GM12878 (cell line): Measurements from ENCODE around the gene DMXL1. TPM values are rescaled to one million over a fixed set of nuclear protein-coding genes. Genes with fewer than 3 reads are reported as not detected.

Experiments
- SUZ12 ChIP-seq: fragments of 200-600 bp; sonication (generic); IDR thresholded peaks from one replicate; pipeline ENCODE4 v1.6.1; 2018; ENCODE audit warnings: antibody characterized with exemption, mild to moderate bottlenecking; ENCODE audit not compliant: unreplicated experiment
- ZSCAN29 ChIP-seq: fragments of 450-650 bp; IDR thresholded peaks from 2 replicates; pipeline ENCODE4 v1.6.1; 2017; ENCODE audit warnings: mild to moderate bottlenecking, moderate library complexity
- polyA plus RNA-seq, 11 experiments: library from polyadenylated mRNA; depleted of rRNA in 4 of 11; unstranded in 6 of 11; stranded (reverse) in 5 of 11; fragments of >200 nt; fragmentation: Nextera tagmentation in 4 of 11; fragmentation: Illumina TruSeq in 1 of 11; extraction: Ambion mirVana in 4 of 11; extraction: Trizol in 1 of 11; gene quantifications; 1 replicate in 1 of 11; 2 replicates in 10 of 11; pipeline versions ENCODE4 v1.2.1 to v1.2.3, GENCODE V29; 2011 to 2016; ENCODE audit warnings: inconsistent platforms in 2 of 11, missing spikeins in 2 of 11, low read depth in 1 of 11
- total RNA-seq, 4 experiments: library from RNA; depleted of rRNA in 3 of 4; stranded (reverse); fragments of >200 nt in 3 of 4; fragmentation: Illumina TruSeq in 1 of 4; extraction: Trizol in 1 of 4; gene quantifications; 2 replicates each; pipeline versions ENCODE4 v1.2.1 to v1.2.3, GENCODE V29; 2013 to 2021
- TF ChIP-seq, protein P1 (sequence below): IDR thresholded peaks from 2 replicates; pipeline ENCODE4 v1.6.1; 2011; ENCODE audit warnings: borderline replicate concordance, low read depth, mild to moderate bottlenecking, moderate library complexity, mixed read lengths, low read length; ENCODE audit not compliant: insufficient read depth; ENCODE audit errors: extremely low read length
- TF ChIP-seq, protein P2 (sequence below): fragments of 450-650 bp; IDR thresholded peaks from 2 replicates; pipeline ENCODE4 v1.6.1; 2017; ENCODE audit warnings: mild to moderate bottlenecking, moderate library complexity

DMXL1 gene
- total and polyA plus RNA-seq, 10 of the 15 experiments (the other 5 are each of a cell fraction or from before 2014, with no cell fraction given): 9.1 to 67.7 (median 34.1) TPM

DNA sequence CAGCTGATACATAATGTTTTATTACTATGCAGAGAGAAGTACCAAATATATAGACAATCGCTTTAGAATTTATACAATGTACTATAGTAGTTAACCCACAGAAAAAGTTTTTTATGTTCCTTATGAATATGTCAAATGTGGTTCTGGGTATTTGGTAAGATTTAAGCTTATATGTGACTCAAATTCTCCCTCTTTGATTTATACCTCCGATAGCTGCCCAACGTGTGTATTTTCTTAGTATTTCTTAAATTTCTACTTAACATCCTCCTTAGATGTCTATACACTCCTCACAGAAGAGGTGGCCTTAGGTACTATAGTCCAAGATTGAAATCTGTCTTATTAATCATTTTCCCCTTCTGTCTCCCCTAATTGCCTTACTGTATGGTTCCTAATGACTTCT, 146.3 kb downstream of the DMXL1 start (continued):
- TF ChIP-seq, protein P1, sequence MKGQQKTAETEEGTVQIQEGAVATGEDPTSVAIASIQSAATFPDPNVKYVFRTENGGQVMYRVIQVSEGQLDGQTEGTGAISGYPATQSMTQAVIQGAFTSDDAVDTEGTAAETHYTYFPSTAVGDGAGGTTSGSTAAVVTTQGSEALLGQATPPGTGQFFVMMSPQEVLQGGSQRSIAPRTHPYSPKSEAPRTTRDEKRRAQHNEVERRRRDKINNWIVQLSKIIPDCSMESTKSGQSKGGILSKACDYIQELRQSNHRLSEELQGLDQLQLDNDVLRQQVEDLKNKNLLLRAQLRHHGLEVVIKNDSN: no peak
- no peak for TF ChIP-seq ZSCAN29
- no peak for TF ChIP-seq SUZ12
- TF ChIP-seq, protein P2, sequence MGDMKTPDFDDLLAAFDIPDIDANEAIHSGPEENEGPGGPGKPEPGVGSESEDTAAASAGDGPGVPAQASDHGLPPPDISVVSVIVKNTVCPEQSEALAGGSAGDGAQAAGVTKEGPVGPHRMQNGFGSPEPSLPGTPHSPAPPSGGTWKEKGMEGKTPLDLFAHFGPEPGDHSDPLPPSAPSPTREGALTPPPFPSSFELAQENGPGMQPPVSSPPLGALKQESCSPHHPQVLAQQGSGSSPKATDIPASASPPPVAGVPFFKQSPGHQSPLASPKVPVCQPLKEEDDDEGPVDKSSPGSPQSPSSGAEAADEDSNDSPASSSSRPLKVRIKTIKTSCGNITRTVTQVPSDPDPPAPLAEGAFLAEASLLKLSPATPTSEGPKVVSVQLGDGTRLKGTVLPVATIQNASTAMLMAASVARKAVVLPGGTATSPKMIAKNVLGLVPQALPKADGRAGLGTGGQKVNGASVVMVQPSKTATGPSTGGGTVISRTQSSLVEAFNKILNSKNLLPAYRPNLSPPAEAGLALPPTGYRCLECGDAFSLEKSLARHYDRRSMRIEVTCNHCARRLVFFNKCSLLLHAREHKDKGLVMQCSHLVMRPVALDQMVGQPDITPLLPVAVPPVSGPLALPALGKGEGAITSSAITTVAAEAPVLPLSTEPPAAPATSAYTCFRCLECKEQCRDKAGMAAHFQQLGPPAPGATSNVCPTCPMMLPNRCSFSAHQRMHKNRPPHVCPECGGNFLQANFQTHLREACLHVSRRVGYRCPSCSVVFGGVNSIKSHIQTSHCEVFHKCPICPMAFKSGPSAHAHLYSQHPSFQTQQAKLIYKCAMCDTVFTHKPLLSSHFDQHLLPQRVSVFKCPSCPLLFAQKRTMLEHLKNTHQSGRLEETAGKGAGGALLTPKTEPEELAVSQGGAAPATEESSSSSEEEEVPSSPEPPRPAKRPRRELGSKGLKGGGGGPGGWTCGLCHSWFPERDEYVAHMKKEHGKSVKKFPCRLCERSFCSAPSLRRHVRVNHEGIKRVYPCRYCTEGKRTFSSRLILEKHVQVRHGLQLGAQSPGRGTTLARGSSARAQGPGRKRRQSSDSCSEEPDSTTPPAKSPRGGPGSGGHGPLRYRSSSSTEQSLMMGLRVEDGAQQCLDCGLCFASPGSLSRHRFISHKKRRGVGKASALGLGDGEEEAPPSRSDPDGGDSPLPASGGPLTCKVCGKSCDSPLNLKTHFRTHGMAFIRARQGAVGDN: no peak
